ENCODE measurements around the gene ANKMY2. TPM values are rescaled to one million over a fixed set of nuclear protein-coding genes. Genes with fewer than 3 reads are reported as not detected.

Gene ANKMY2
- polyA plus RNA-seq, 1 donor from 2014 or later = 94.7 TPM

DNA sequence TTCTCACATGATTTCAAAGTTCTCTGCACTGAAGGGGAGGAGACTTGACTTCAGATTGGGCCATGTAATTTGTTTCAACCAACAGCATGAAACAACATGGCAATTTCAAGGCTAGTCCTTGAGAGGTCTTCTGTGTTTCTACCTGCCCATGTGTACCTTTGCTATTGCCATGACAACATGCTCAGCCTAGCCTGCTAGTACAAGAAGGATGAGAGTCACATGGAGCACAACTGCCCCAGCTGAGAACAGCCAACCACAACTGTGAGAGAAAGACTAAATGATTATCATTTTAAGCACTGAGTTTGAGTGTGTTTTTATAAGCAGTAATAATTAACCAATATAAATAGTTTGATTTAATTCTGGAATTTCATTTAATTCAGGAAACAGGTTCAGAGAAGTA lies 41.9 kb downstream of the ANKMY2 start:
- Histone ChIP-seq H3K36me3 (ENCODE audit: insufficient read depth, low read length) (peaks cover 26% of the 10 kb centered on the region), H3K79me2 (replicated peaks; ENCODE audit: insufficient read depth, low read length) (no peaks in the 10 kb centered on the region), H3K27ac (ENCODE audit: low read length) (no peak overlapping the region)

DNA sequence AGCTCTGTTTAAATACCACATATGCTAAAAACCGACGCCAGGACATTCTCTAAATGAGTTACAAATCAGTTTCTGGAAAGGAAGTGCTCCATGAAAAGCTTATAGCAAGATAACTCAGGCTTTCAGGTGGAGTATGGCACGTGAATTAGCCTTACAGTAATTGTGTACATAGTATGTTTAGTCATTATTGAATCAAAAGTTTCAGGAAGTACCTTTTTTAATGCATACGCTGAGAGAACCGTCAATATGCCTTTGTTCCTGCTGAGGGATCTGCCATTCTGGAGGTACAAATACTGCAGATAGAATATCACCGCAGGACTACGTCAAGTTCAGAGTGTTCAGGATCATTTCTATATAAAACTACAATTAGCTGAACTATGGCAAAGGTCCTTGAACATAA lies 45.7 kb downstream of the ANKMY2 start:
- TF ChIP-seq RAD21 (conservative IDR thresholded peaks at IDR 0.05) (no peak), MXI1 (conservative IDR thresholded peaks at IDR 0.05; ENCODE audit: poor library complexity, severe bottlenecking) (no peak), TAF1 (IDR thresholded peaks at IDR 0.05; ENCODE audit: low read depth) (no peak), EZH2 (IDR thresholded peaks at IDR 0.05; ENCODE audit: borderline replicate concordance, insufficient read depth, low read length, poor library complexity, severe bottlenecking) (no peak), POLR2AphosphoS5 (IDR thresholded peaks at IDR 0.05) (no peak), EP300 (conservative IDR thresholded peaks at IDR 0.05; ENCODE audit: poor library complexity, severe bottlenecking) (no peak), SMC3 (conservative IDR thresholded peaks at IDR 0.05; ENCODE audit: poor library complexity) (no peak)
- TF ChIP-seq, protein P1, sequence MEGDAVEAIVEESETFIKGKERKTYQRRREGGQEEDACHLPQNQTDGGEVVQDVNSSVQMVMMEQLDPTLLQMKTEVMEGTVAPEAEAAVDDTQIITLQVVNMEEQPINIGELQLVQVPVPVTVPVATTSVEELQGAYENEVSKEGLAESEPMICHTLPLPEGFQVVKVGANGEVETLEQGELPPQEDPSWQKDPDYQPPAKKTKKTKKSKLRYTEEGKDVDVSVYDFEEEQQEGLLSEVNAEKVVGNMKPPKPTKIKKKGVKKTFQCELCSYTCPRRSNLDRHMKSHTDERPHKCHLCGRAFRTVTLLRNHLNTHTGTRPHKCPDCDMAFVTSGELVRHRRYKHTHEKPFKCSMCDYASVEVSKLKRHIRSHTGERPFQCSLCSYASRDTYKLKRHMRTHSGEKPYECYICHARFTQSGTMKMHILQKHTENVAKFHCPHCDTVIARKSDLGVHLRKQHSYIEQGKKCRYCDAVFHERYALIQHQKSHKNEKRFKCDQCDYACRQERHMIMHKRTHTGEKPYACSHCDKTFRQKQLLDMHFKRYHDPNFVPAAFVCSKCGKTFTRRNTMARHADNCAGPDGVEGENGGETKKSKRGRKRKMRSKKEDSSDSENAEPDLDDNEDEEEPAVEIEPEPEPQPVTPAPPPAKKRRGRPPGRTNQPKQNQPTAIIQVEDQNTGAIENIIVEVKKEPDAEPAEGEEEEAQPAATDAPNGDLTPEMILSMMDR (IDR thresholded peaks at IDR 0.05; ENCODE audit: poor library complexity, severe bottlenecking) = no peak
- TF ChIP-seq, protein P2, sequence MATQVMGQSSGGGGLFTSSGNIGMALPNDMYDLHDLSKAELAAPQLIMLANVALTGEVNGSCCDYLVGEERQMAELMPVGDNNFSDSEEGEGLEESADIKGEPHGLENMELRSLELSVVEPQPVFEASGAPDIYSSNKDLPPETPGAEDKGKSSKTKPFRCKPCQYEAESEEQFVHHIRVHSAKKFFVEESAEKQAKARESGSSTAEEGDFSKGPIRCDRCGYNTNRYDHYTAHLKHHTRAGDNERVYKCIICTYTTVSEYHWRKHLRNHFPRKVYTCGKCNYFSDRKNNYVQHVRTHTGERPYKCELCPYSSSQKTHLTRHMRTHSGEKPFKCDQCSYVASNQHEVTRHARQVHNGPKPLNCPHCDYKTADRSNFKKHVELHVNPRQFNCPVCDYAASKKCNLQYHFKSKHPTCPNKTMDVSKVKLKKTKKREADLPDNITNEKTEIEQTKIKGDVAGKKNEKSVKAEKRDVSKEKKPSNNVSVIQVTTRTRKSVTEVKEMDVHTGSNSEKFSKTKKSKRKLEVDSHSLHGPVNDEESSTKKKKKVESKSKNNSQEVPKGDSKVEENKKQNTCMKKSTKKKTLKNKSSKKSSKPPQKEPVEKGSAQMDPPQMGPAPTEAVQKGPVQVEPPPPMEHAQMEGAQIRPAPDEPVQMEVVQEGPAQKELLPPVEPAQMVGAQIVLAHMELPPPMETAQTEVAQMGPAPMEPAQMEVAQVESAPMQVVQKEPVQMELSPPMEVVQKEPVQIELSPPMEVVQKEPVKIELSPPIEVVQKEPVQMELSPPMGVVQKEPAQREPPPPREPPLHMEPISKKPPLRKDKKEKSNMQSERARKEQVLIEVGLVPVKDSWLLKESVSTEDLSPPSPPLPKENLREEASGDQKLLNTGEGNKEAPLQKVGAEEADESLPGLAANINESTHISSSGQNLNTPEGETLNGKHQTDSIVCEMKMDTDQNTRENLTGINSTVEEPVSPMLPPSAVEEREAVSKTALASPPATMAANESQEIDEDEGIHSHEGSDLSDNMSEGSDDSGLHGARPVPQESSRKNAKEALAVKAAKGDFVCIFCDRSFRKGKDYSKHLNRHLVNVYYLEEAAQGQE (IDR thresholded peaks at IDR 0.05; ENCODE audit: borderline replicate concordance) = no peak
- H3K36me3 ChIP-seq (ENCODE audit: insufficient read depth, low read length) = peaks cover 26% of the 10 kb centered on the region

More for the DNA sequence above, 41.9 kb downstream of the ANKMY2 start:
- Histone ChIP-seq H3K27me3 (ENCODE audit: insufficient read depth, low read depth, low read length) (no peaks in the 10 kb centered on the region), H3F3A (ENCODE audit: insufficient read depth, low read length, poor library complexity, severe bottlenecking) (no peaks in the 10 kb centered on the region), H4K20me1 (ENCODE audit: insufficient read depth) (no peaks in the 10 kb centered on the region), H3K4me3 (ENCODE audit: low read length) (no peak overlapping the region), H2AFZ (ENCODE audit: low read depth, low read length) (no peak overlapping the region), H3K4me2 (ENCODE audit: low read length) (no peak overlapping the region), H3K9me2 (ENCODE audit: insufficient read depth, low read length) (no peaks in the 10 kb centered on the region), H3K9ac (ENCODE audit: low read length) (no peak overlapping the region), H3K9me3 (ENCODE audit: low read length) (no peaks in the 10 kb centered on the region)
- no peak for TF ChIP-seq TAF1 (IDR thresholded peaks at IDR 0.05; ENCODE audit: low read depth)

DNA sequence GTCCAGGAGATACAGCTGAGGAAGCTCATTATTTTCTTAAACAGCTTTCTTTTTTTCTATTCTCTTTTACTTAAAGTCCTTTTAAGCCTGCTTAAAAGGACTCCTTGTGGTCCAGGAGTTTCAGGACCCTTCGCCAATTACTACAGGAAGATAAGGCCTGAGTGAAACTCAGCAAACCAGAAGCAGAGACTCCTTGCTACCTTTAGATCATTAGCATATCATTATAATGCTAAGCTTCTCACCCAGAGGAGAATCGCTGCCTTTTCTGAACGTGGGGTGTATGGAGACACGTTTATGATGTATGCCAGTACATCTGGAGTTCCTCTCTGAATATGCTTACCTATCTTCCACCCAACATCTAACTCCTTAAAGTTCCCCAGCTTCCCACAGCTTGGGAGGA lies 47.5 kb downstream of the ANKMY2 start:
- Histone ChIP-seq H3F3A (ENCODE audit: insufficient read depth, low read length, poor library complexity, severe bottlenecking) (no peaks in the 10 kb centered on the region), H3K36me3 (ENCODE audit: insufficient read depth, low read length) (peaks cover 16% of the 10 kb centered on the region), H4K20me1 (ENCODE audit: insufficient read depth) (no peaks in the 10 kb centered on the region), H3K9me3 (ENCODE audit: low read length) (no peaks in the 10 kb centered on the region), H2AFZ (ENCODE audit: low read depth, low read length) (no peak overlapping the region), H3K4me3 (ENCODE audit: low read length) (no peak overlapping the region), H3K9ac (ENCODE audit: low read length) (no peak overlapping the region), H3K4me2 (ENCODE audit: low read length) (no peak overlapping the region), H3K27ac (ENCODE audit: low read length) (no peak overlapping the region), H3K9me2 (ENCODE audit: insufficient read depth, low read length) (no peaks in the 10 kb centered on the region), H3K27me3 (ENCODE audit: insufficient read depth, low read depth, low read length) (no peaks in the 10 kb centered on the region), H3K79me2 (replicated peaks; ENCODE audit: insufficient read depth, low read length) (no peaks in the 10 kb centered on the region)
- no peak for TF ChIP-seq POLR2AphosphoS5 (IDR thresholded peaks at IDR 0.05)
- TF ChIP-seq, protein P2 (IDR thresholded peaks at IDR 0.05; ENCODE audit: borderline replicate concordance) = no peak
- no peak for TF ChIP-seq SMC3 (conservative IDR thresholded peaks at IDR 0.05; ENCODE audit: poor library complexity)
- no peak for TF ChIP-seq RAD21 (conservative IDR thresholded peaks at IDR 0.05)
- TF ChIP-seq EP300 (conservative IDR thresholded peaks at IDR 0.05; ENCODE audit: poor library complexity, severe bottlenecking) = no peak
- TF ChIP-seq TAF1 (IDR thresholded peaks at IDR 0.05; ENCODE audit: low read depth) = no peak
- TF ChIP-seq, protein P1 (IDR thresholded peaks at IDR 0.05; ENCODE audit: poor library complexity, severe bottlenecking) = no peak
- no peak for TF ChIP-seq EZH2 (IDR thresholded peaks at IDR 0.05; ENCODE audit: borderline replicate concordance, insufficient read depth, low read length, poor library complexity, severe bottlenecking)
- no peak for TF ChIP-seq MXI1 (conservative IDR thresholded peaks at IDR 0.05; ENCODE audit: poor library complexity, severe bottlenecking)

More for the DNA sequence above, 45.7 kb downstream of the ANKMY2 start:
- Histone ChIP-seq H3K4me2 (ENCODE audit: low read length) (no peak overlapping the region), H3K9me2 (ENCODE audit: insufficient read depth, low read length) (no peaks in the 10 kb centered on the region), H4K20me1 (ENCODE audit: insufficient read depth) (no peaks in the 10 kb centered on the region), H3K4me3 (ENCODE audit: low read length) (no peak overlapping the region), H3K79me2 (replicated peaks; ENCODE audit: insufficient read depth, low read length) (no peaks in the 10 kb centered on the region), H3F3A (ENCODE audit: insufficient read depth, low read length, poor library complexity, severe bottlenecking) (no peaks in the 10 kb centered on the region), H3K9ac (ENCODE audit: low read length) (no peak overlapping the region), H2AFZ (ENCODE audit: low read depth, low read length) (no peak overlapping the region), H3K27ac (ENCODE audit: low read length) (no peak overlapping the region), H3K9me3 (ENCODE audit: low read length) (no peaks in the 10 kb centered on the region), H3K27me3 (ENCODE audit: insufficient read depth, low read depth, low read length) (no peaks in the 10 kb centered on the region)
